Astrocyte (in vitro differentiated cells and primary cell): ENCODE results near the gene CYP1A2. TPM values are rescaled to one million over a fixed set of nuclear protein-coding genes. Genes with fewer than 3 reads are reported as not detected.

Experiments
- DNase-seq: peaks from one replicate; pipeline ENCODE4 v3.0.0-alpha.2; 2010; ENCODE audit warnings: low read depth
- FAIRE-seq: peaks from 2 replicates; lab custom pipeline; 2011; peaks lifted over from hg19 to GRCh38; lab: Jason Lieb, UNC
- H2AFZ ChIP-seq: 2 replicates; pipeline ENCODE4 v1.6.0; 2012; ENCODE audit warnings: low read depth, low read length, inconsistent platforms
- H3K27ac ChIP-seq: 2 replicates; pipeline ENCODE4 v1.5.1; 2011; ENCODE audit warnings: low read depth, low read length, inconsistent platforms
- H3K27me3 ChIP-seq: 2 replicates; pipeline ENCODE4 v1.6.0; 2011; ENCODE audit warnings: low read length, inconsistent platforms; ENCODE audit not compliant: insufficient read depth
- H3K36me3 ChIP-seq: 2 replicates; pipeline ENCODE4 v1.5.1; 2011; ENCODE audit warnings: low read length, inconsistent platforms; ENCODE audit not compliant: insufficient read depth
- H3K4me1 ChIP-seq: 2 replicates; pipeline ENCODE4 v1.5.1; 2011; ENCODE audit warnings: low read length, inconsistent platforms; ENCODE audit not compliant: insufficient read depth
- H3K4me2 ChIP-seq: 2 replicates; pipeline ENCODE4 v1.6.0; 2012; ENCODE audit warnings: low read length, inconsistent platforms
- H3K4me3 ChIP-seq: 2 replicates; pipeline ENCODE4 v1.5.1; 2011; ENCODE audit warnings: low read depth, mild to moderate bottlenecking, low read length, inconsistent platforms; ENCODE audit not compliant: insufficient read depth
- H3K79me2 ChIP-seq: 2 replicates; pipeline ENCODE4 v1.6.0; 2012; ENCODE audit warnings: mild to moderate bottlenecking, low read length, inconsistent platforms; ENCODE audit not compliant: insufficient read depth
- H3K9ac ChIP-seq: 2 replicates; pipeline ENCODE4 v1.6.0; 2012; ENCODE audit warnings: mild to moderate bottlenecking, low read length, inconsistent platforms
- H3K9me3 ChIP-seq: 2 replicates; pipeline ENCODE4 v1.5.1; 2012; ENCODE audit warnings: low read depth, mild to moderate bottlenecking, low read length, inconsistent platforms; ENCODE audit not compliant: insufficient read depth
- H4K20me1 ChIP-seq: 2 replicates; pipeline ENCODE4 v1.6.0; 2012; ENCODE audit warnings: low read length, inconsistent platforms; ENCODE audit not compliant: insufficient read depth
- H3K27ac Mint-ChIP-seq: one replicate; pipeline ENCODE4 v1.8.0; 2021; ENCODE audit warnings: mild to moderate bottlenecking, mixed read lengths; ENCODE audit not compliant: unreplicated experiment
- H3K27me3 Mint-ChIP-seq: one replicate; pipeline ENCODE4 v1.8.0; 2021; ENCODE audit warnings: low read depth, mixed read lengths; ENCODE audit not compliant: unreplicated experiment
- H3K36me3 Mint-ChIP-seq: one replicate; pipeline ENCODE4 v1.8.0; 2021; ENCODE audit warnings: low read depth, mixed read lengths; ENCODE audit not compliant: unreplicated experiment
- H3K4me1 Mint-ChIP-seq: one replicate; pipeline ENCODE4 v1.8.0; 2021; ENCODE audit warnings: low read depth, mixed read lengths; ENCODE audit not compliant: unreplicated experiment
- H3K4me3 Mint-ChIP-seq: one replicate; pipeline ENCODE4 v1.8.0; 2021; ENCODE audit warnings: mild to moderate bottlenecking, moderate library complexity, mixed read lengths; ENCODE audit not compliant: unreplicated experiment
- H3K9me3 Mint-ChIP-seq: one replicate; pipeline ENCODE4 v1.8.0; 2021; ENCODE audit warnings: mild to moderate bottlenecking, mixed read lengths; ENCODE audit not compliant: unreplicated experiment
- CTCF ChIP-seq: IDR thresholded peaks from 2 replicates; pipeline ENCODE4 v1.5.1; 2011; ENCODE audit warnings: low read depth, mild to moderate bottlenecking, inconsistent platforms, low read length, moderate library complexity; ENCODE audit not compliant: insufficient read depth
- EZH2 ChIP-seq: IDR thresholded peaks from 2 replicates; pipeline ENCODE4 v1.6.1; 2012; ENCODE audit warnings: mild to moderate bottlenecking, low read length, inconsistent platforms; ENCODE audit not compliant: insufficient read depth
- total RNA-seq: library from RNA; stranded (reverse); gene quantifications from 2 replicates; pipeline ENCODE4 v1.2.1, GENCODE V29; 2021

Gene CYP1A2
- total RNA-seq, 1 donor from 2014 or later = not detected

GRCh38 chr15:74767167-74768098 is 18.8 kb downstream of the CYP1A2 start:
- DNase-seq (no peak), FAIRE-seq (no peak)
- peaks cover 2% of the 10 kb centered on the region for H3K4me1 Mint-ChIP-seq
- Histone ChIP-seq H3K36me3 (no peaks in the 10 kb centered on the region), H3K4me1 (no peaks in the 10 kb centered on the region), H3K4me3 (no peak overlapping the region), H3K79me2 (no peaks in the 10 kb centered on the region), H4K20me1 (no peaks in the 10 kb centered on the region), H2AFZ (no peak overlapping the region), H3K4me2 (no peak overlapping the region), H3K27ac (no peak overlapping the region), H3K9me3 (no peaks in the 10 kb centered on the region), H3K27me3 (peaks cover 13% of the 10 kb centered on the region), H3K9ac (no peak overlapping the region)
- H3K36me3 Mint-ChIP-seq = no peaks in the 10 kb centered on the region
- TF ChIP-seq CTCF = no peak
- no peak for TF ChIP-seq EZH2
- H3K27me3 Mint-ChIP-seq = peaks cover 21% of the 10 kb centered on the region
- H3K27ac Mint-ChIP-seq = no peak overlapping the region
- no peak overlapping the region for H3K4me3 Mint-ChIP-seq
- no peaks in the 10 kb centered on the region for H3K9me3 Mint-ChIP-seq

DNA sequence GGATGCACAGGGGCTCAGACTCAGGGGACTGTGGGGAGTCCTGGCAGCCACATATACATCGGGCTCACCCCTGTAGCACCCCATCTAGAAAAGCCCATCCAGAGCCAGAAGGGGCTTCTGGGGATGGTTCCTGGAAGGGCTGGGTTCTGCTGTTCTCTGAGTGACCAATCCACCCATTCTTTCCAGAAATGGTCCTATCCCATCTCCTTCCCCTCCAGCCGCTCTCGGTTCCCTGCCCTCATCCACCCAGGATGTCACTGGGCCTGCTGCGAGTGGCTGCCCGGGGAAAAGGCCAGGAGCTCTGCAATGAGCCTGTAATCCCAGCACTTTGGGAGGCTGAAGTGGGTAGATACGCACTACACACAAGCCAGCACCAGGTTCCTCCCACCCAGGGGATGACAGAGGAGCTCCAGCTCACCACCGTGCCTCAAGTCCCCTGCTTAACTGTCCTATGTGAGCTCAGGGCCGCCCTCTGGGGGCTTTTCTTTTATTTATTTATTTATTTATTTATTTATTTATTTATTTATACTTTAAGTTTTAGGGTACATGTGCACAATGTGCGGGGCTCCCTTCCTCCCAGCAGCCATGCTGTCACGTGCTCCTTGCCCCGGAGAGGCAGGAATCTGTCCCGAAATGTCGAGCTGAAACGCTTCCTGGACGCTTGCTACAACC is 19.6 kb downstream of the CYP1A2 start:
- Histone ChIP-seq H3K27me3 (peaks cover 13% of the 10 kb centered on the region), H3K4me1 (no peaks in the 10 kb centered on the region), H3K9ac (no peak overlapping the region), H3K4me2 (peak overlapping the region; percentile 75), H4K20me1 (no peaks in the 10 kb centered on the region), H3K36me3 (no peaks in the 10 kb centered on the region), H3K4me3 (no peak overlapping the region), H3K9me3 (no peaks in the 10 kb centered on the region), H2AFZ (peak overlapping the region; percentile 38), H3K79me2 (no peaks in the 10 kb centered on the region), H3K27ac (no peak overlapping the region)
- Mint-ChIP-seq H3K4me3 (peak overlapping the region; percentile 12), H3K9me3 (no peaks in the 10 kb centered on the region), H3K36me3 (no peaks in the 10 kb centered on the region), H3K27ac (no peak overlapping the region), H3K27me3 (peaks cover 18% of the 10 kb centered on the region), H3K4me1 (peaks cover 2% of the 10 kb centered on the region)
- DNase-seq (no peak), FAIRE-seq (no peak)
- TF ChIP-seq EZH2 (no peak), CTCF (no peak)
